C4-2B (cell line): ENCODE data around the gene DYNC2LI1.

Experiments
- ZFX ChIP-seq: fragments of 450-650 bp; IDR thresholded peaks from 2 replicates; pipeline ENCODE4 v1.6.1; 2017
- TF ChIP-seq, protein P1 (sequence below): fragments of 450-650 bp; conservative IDR thresholded peaks from 2 replicates; pipeline ENCODE4 v1.5.1; 2017; ENCODE audit warnings: mild to moderate bottlenecking

DNA sequence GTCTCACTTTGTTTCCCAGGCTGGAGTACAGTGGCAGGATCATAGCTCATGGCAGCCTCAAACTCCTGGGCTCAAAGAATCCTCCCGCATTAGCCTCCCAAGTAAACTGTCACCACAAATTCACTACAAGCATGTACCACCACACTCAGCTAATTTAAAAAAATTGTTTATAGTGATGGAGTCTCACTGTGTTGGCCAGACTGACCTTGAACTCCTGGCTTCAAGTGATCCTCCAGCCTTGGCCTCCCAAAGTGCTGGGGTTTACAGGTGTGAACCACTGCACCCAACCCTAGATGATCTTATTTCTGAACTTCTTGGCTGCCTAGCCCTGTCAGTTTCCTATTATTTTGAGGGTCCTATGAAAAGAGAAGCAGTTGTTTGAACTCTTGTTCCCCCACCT is 14.8 kb downstream of the DYNC2LI1 start:
- TF ChIP-seq, protein P1, sequence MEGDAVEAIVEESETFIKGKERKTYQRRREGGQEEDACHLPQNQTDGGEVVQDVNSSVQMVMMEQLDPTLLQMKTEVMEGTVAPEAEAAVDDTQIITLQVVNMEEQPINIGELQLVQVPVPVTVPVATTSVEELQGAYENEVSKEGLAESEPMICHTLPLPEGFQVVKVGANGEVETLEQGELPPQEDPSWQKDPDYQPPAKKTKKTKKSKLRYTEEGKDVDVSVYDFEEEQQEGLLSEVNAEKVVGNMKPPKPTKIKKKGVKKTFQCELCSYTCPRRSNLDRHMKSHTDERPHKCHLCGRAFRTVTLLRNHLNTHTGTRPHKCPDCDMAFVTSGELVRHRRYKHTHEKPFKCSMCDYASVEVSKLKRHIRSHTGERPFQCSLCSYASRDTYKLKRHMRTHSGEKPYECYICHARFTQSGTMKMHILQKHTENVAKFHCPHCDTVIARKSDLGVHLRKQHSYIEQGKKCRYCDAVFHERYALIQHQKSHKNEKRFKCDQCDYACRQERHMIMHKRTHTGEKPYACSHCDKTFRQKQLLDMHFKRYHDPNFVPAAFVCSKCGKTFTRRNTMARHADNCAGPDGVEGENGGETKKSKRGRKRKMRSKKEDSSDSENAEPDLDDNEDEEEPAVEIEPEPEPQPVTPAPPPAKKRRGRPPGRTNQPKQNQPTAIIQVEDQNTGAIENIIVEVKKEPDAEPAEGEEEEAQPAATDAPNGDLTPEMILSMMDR = no peak
- no peak for TF ChIP-seq ZFX
